Colonic mucosa (tissue), 4 donors: Measurements from ENCODE around the gene TP53I11. TPM values are rescaled to one million over a fixed set of nuclear protein-coding genes. Genes with fewer than 3 reads are reported as not detected.

Experiments used
- DNase-seq: peaks from one replicate; pipeline ENCODE4 v3.0.0-alpha.2; 2020
- H3K27ac ChIP-seq: fragments of 200-600 bp; one replicate; pipeline ENCODE4 v1.8.0; 2021
- H3K27me3 ChIP-seq: fragments of 200-600 bp; one replicate; pipeline ENCODE4 v1.8.0; 2021
- H3K36me3 ChIP-seq: fragments of 200-600 bp; one replicate; pipeline ENCODE4 v1.8.0; 2021
- H3K4me1 ChIP-seq: fragments of 200-600 bp; one replicate; pipeline ENCODE4 v1.8.0; 2021; ENCODE audit warnings: mild to moderate bottlenecking
- H3K4me3 ChIP-seq: fragments of 200-600 bp; one replicate; pipeline ENCODE4 v1.8.0; 2021
- H3K9ac ChIP-seq, 2 donors: one replicate each; pipeline ENCODE4 v1.7.0; 2013; ENCODE audit warnings: control low read depth in 2 of 2, low read depth in 2 of 2, low read length in 2 of 2
- H3K9me3 ChIP-seq: fragments of 200-600 bp; one replicate; pipeline ENCODE4 v1.8.0; 2021
- intact Hi-C: fragments of 100-400 bp; cut with DNase I; formaldehyde crosslinking; loops from one replicate; pipeline ENCODE4 v1.14.1; 2022
- total RNA-seq, 2 donors: library from RNA; stranded (reverse); fragmentation: NEBNext Ultra II Directional in 1 of 2; extraction: Animal tissue kit (Norgen Biotek cat#: 25700) in 1 of 2; gene quantifications; one replicate each; pipeline ENCODE4 v1.2.1, GENCODE V29; 2021
- TF ChIP-seq, protein P1 (sequence below): fragments of 200-600 bp; IDR thresholded peaks from one replicate; pipeline ENCODE4 v1.8.0; 2022; ENCODE audit warnings: antibody characterized with exemption, mild to moderate bottlenecking
- donor health status: healthy.
- donor health status: DM: no; HTN: no; CAD: no.
- donor health status: DM: no; HTN: no; CAD: no.

The TP53I11 gene
- total RNA-seq, 2 donors from 2014 or later: 103 to 158 TPM

DNA sequence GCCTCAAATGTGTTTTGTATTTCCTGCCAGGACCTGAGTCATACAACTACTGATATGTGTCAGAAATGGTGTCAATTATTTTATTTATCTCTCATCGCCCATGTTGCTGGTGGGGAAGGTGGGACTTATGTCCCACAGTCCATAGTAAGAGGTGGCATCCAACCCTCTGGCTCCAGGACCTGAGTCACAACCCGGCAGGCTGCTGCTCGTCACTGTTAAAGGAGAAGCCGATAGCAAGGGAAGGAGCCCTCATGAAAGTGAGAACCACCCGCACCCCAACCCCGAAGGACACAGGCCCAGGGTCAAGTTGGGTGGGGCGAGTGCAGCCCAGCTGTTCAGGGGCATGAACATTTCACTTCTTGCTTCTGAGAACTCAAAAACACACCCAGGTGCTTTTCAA, 33.1 kb upstream of the TP53I11 start:
- no peak for DNase-seq
- peaks cover 7% of the 10 kb centered on the region for H3K4me1 ChIP-seq

DNA sequence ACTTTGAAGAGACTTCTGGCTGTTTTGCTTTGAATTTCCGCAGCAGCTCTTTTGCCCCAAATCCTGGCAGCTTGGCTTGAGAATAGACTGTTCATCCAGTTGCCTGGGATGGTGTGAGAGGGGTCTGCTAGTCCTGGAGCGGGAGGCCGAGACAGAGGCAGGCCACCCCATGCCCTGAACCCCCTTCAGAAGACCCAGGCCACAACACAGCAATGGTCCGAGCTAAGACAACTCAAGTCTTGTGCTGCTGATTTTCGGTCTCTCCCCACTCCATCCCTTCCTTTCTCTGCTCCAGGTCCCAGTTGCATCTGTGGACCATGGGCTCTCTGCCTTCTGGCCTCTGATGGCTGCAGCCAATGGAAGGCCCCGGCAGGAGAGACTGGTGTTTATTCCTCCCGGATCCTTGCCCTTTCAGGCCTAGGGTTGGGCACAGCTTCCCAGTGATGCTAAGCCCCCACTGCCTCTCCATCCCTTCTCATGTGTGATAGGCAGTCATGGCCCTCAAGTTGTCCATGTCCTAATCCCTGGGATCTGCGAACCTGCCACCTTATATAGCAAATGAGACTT, 31.9 kb upstream of the TP53I11 start:
- intact Hi-C loops: no loop called here
- H3K9me3 ChIP-seq: no peaks in the 10 kb centered on the region
- no peak overlapping the region for H3K9ac ChIP-seq
- TF ChIP-seq, protein P1, sequence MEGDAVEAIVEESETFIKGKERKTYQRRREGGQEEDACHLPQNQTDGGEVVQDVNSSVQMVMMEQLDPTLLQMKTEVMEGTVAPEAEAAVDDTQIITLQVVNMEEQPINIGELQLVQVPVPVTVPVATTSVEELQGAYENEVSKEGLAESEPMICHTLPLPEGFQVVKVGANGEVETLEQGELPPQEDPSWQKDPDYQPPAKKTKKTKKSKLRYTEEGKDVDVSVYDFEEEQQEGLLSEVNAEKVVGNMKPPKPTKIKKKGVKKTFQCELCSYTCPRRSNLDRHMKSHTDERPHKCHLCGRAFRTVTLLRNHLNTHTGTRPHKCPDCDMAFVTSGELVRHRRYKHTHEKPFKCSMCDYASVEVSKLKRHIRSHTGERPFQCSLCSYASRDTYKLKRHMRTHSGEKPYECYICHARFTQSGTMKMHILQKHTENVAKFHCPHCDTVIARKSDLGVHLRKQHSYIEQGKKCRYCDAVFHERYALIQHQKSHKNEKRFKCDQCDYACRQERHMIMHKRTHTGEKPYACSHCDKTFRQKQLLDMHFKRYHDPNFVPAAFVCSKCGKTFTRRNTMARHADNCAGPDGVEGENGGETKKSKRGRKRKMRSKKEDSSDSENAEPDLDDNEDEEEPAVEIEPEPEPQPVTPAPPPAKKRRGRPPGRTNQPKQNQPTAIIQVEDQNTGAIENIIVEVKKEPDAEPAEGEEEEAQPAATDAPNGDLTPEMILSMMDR: no peak
- no peaks in the 10 kb centered on the region for H3K27me3 ChIP-seq
- H3K4me3 ChIP-seq: no peak overlapping the region
- H3K27ac ChIP-seq: no peak overlapping the region
- H3K4me1 ChIP-seq: peaks cover 7% of the 10 kb centered on the region
- no peak for DNase-seq
- H3K36me3 ChIP-seq: no peaks in the 10 kb centered on the region

More for the DNA sequence above, 33.1 kb upstream of the TP53I11 start:
- intact Hi-C loops: no loop called here
- no peaks in the 10 kb centered on the region for H3K36me3 ChIP-seq
- H3K27ac ChIP-seq: no peak overlapping the region
- no peak overlapping the region for H3K9ac ChIP-seq
- H3K27me3 ChIP-seq: no peaks in the 10 kb centered on the region
- no peaks in the 10 kb centered on the region for H3K9me3 ChIP-seq
- TF ChIP-seq, protein P1: no peak
- no peak overlapping the region for H3K4me3 ChIP-seq

DNA sequence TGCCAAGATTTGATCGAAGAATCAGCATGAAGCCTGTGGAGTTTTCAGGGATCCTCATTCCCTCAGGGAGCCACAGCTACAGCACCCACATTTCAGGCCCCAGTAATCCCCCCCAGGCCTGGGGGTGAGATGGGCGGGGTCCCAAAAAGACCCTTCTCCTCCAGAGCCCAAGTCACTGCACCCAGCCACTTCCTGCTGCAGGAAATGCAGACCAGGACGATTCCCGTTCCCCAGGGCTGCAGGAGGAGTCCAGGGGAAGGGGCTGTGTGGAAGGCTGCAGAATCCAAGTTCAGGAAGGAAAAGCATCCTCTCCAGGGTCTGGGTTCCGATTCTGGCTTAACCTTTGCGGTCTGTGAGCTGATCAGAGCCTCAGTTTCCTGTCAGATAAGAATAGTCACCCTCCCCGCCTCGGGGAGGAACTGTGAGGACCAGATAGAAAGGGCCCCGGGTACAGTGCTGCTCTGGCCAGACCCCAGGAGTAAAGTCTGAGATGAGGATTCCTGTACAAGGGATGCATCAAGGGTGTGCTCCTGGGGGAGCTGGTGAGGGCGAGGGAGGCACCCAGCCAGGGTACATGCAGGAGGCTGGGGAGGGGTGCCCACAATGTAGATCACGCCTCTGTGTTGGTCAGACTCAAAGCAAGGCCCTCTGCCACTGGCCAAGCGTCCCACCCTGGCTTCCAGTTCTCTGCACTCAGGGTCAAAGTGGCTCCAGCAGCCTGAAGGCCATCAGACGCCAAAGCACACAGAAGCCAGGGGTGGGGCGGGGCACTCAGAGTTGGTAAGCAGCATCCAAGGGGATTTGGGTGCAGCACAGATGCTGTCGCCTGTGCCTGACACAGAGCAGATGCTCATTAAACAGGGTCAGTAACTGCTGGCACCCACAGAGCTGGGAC, 30.1 kb upstream of the TP53I11 start:
- Histone ChIP-seq H3K9ac (peak overlapping the region in 1 of 2 donors; percentile 55), H3K9me3 (no peaks in the 10 kb centered on the region), H3K36me3 (no peaks in the 10 kb centered on the region), H3K4me3 (no peak overlapping the region), H3K27ac (peak overlapping the region; percentile 92), H3K4me1 (peaks cover 16% of the 10 kb centered on the region), H3K27me3 (no peaks in the 10 kb centered on the region)
- DNase-seq: peak; percentile 74
- TF ChIP-seq, protein P1: no peak
- intact Hi-C loops: no loop called here

DNA sequence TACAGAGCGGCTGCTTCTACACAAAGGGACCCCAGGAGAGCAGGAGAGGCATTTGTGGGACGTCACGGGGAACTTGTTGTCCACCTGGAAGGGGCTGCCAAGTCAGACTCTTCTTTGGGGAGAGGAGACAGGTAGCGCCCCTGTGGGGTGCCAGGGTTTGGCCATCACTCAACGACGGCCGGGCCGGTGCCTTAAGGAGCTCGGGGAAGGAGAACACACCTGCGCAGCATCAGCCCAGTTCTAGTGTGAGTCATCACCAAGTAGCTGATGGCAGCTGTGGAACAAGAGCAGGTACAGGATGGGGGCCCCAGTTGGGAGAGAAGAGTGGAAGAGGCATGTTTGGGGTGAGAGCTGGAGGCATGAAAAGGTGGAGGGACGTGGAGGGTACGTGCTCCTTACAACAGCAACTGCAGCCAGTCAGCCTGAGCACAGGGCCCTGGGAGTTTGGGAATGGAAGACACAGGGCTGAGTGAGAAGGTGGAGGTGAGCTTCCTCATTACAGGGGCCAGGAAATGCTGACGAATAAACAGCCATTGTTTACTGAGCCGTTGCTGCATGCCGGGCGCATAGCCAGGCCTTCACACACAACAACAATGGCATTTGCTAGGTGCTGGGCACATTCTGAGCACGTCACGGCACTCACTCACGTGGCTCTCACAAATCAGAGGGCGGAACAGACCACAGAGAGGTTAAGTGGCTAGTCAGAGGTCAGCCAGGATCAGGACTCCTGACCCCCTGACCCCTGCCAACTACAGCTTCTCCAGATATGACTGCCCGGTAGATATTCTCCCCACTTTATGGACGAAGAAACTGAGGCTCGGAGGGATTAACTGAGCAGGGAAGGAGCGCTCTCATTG, 29.1 kb upstream of the TP53I11 start:
- Histone ChIP-seq H3K4me1 (peaks cover 16% of the 10 kb centered on the region), H3K27ac (peak overlapping the region; percentile 92), H3K36me3 (no peaks in the 10 kb centered on the region), H3K27me3 (no peaks in the 10 kb centered on the region), H3K9ac (peak overlapping the region; percentile 31 to 55), H3K9me3 (no peaks in the 10 kb centered on the region), H3K4me3 (peak overlapping the region; percentile 9)
- intact Hi-C loops: no loop called here
- DNase-seq: peak; percentile 90
- TF ChIP-seq, protein P1: no peak

DNA sequence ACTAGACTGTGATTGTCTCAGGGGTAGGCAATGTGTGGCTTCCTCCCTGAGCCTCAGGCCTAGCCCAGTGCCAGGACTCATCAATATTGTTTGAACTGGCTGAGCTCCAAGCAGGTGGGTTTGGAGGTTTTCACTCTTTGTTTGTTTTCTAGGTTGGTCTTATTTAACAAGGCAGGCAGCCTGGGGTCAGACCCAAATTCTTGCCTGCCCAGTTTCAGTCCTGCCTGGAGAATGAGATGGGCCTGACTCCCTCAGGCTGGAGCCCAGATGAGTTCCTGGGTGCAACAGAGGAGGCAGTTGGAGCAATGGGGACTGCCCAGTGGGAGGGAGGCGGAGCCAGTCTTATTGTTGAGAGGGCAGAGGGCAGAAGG, 28.3 kb upstream of the TP53I11 start:
- peak overlapping the region in 1 of 2 donors; percentile 55 for H3K9ac ChIP-seq
- peak; percentile 93 for DNase-seq
- no peak overlapping the region for H3K4me3 ChIP-seq
- H3K9me3 ChIP-seq: no peaks in the 10 kb centered on the region
- H3K4me1 ChIP-seq: peaks cover 16% of the 10 kb centered on the region
- TF ChIP-seq, protein P1: no peak
- peak overlapping the region; percentile 92 for H3K27ac ChIP-seq
- no peaks in the 10 kb centered on the region for H3K27me3 ChIP-seq
- H3K36me3 ChIP-seq: no peaks in the 10 kb centered on the region
- intact Hi-C loops: no loop called here
